ENCODE results near the gene KIRREL3.

Gene KIRREL3

GRCh38 chr11:126821827-126822226 lies 178.7 kb downstream of the KIRREL3 start:
- no peak for DNase-seq

GRCh38 chr11:126819194-126819593 lies 181.4 kb downstream of the KIRREL3 start:
- DNase-seq = no peak

GRCh38 chr11:126817523-126818450 lies 182.8 kb downstream of the KIRREL3 start:
- no peak for DNase-seq

- DNase-seq = no peak
Measured at GRCh38 chr11:126817096-126817495, 183.5 kb downstream of the KIRREL3 start.

GRCh38 chr11:126816645-126817044 lies 183.9 kb downstream of the KIRREL3 start:
- no peak for DNase-seq

- no peak for DNase-seq
Measured at GRCh38 chr11:126815111-126815510, 185.5 kb downstream of the KIRREL3 start.

GRCh38 chr11:126810776-126811175 lies 189.8 kb downstream of the KIRREL3 start:
- no peak for DNase-seq

- no peak for DNase-seq
Measured at GRCh38 chr11:126809514-126810289, 190.9 kb downstream of the KIRREL3 start.

GRCh38 chr11:126808836-126809235 lies 191.7 kb downstream of the KIRREL3 start:
- no peak for DNase-seq

GRCh38 chr11:126808296-126808695 lies 192.3 kb downstream of the KIRREL3 start:
- no peak for DNase-seq

- no peak for DNase-seq
Measured at GRCh38 chr11:126805870-126806269, 194.7 kb downstream of the KIRREL3 start.

GRCh38 chr11:126804363-126804762 lies 196.2 kb downstream of the KIRREL3 start:
- DNase-seq = no peak

- DNase-seq = no peak
Measured at GRCh38 chr11:126800009-126800408, 200.6 kb downstream of the KIRREL3 start.

- no peak for DNase-seq
Measured at GRCh38 chr11:126797457-126798169, 203.0 kb downstream of the KIRREL3 start.

GRCh38 chr11:126793596-126793995 lies 207.0 kb downstream of the KIRREL3 start:
- DNase-seq = no peak

GRCh38 chr11:126791991-126792390 lies 208.6 kb downstream of the KIRREL3 start:
- no peak for DNase-seq

GRCh38 chr11:126791446-126791845 lies 209.1 kb downstream of the KIRREL3 start:
- no peak for DNase-seq

- no peak for DNase-seq
Measured at GRCh38 chr11:126790550-126791081, 210.0 kb downstream of the KIRREL3 start.

- DNase-seq = no peak
Measured at GRCh38 chr11:126782810-126783209, 217.8 kb downstream of the KIRREL3 start.

GRCh38 chr11:126781942-126782341 lies 218.6 kb downstream of the KIRREL3 start:
- DNase-seq = no peak

GRCh38 chr11:126776119-126776518 lies 224.5 kb downstream of the KIRREL3 start:
- DNase-seq = no peak

- DNase-seq = no peak
Measured at GRCh38 chr11:126772267-126772666, 228.3 kb downstream of the KIRREL3 start.

- DNase-seq = no peak
Measured at GRCh38 chr11:126768702-126769101, 231.9 kb downstream of the KIRREL3 start.
